Astrocyte of the spinal cord (primary cell): ENCODE results near the gene SPACA7.

Source experiments
- DNase-seq: peaks from one replicate; pipeline ENCODE4 v3.0.0; 2011; ENCODE audit warnings: low read depth, low spot score
- H3K4me3 ChIP-seq: 2 replicates; pipeline ENCODE4 v1.5.1; 2011; ENCODE audit warnings: low read depth, mild to moderate bottlenecking, low read length, moderate library complexity
- in situ Hi-C: cut with HindIII; loops from 2 replicates; pipeline ENCODE4 v1.10.0; 2017; ENCODE audit warnings: low sequenced_read_pairs
- TF ChIP-seq, protein P1 (sequence below): IDR thresholded peaks from 2 replicates; pipeline ENCODE4 v1.5.1; 2012; ENCODE audit warnings: low read depth, mild to moderate bottlenecking, low read length, inconsistent platforms

The SPACA7 gene

DNA sequence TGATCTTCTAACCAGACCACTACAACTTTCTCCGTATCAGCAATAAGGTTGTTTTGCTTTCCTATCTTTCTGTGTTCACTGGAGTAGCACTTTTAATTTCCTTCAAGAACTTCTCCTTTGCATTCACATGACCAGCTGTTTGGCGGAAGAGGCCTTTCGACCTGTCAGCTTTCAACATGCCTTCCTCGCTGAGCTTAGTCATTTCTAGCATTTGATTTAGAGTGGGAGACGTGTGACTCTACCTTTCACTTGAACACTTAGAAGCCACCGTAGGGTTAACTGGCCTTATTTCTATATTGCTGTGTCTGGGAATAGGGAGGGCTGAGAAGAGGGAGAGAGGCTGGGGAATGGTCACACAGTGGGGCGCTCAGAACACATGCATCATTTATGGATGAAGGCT, 107.1 kb downstream of the SPACA7 start:
- H3K4me3 ChIP-seq = no peak overlapping the region
- in situ Hi-C loops = no loop called here
- TF ChIP-seq, protein P1, sequence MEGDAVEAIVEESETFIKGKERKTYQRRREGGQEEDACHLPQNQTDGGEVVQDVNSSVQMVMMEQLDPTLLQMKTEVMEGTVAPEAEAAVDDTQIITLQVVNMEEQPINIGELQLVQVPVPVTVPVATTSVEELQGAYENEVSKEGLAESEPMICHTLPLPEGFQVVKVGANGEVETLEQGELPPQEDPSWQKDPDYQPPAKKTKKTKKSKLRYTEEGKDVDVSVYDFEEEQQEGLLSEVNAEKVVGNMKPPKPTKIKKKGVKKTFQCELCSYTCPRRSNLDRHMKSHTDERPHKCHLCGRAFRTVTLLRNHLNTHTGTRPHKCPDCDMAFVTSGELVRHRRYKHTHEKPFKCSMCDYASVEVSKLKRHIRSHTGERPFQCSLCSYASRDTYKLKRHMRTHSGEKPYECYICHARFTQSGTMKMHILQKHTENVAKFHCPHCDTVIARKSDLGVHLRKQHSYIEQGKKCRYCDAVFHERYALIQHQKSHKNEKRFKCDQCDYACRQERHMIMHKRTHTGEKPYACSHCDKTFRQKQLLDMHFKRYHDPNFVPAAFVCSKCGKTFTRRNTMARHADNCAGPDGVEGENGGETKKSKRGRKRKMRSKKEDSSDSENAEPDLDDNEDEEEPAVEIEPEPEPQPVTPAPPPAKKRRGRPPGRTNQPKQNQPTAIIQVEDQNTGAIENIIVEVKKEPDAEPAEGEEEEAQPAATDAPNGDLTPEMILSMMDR = no peak
- no peak for DNase-seq
